BLaER1 (cell line): Measurements from ENCODE around the gene WDR19.
A peak's percentile ranks its signal among the peaks of the same experiment; 100 is the strongest.
"Not testable (repeated sequence)": the region's sequence is repeated elsewhere in the genome, so short reads cannot be mapped to it uniquely, and the experiment has no call there.

Experiments
- H3K27ac ChIP-seq: shearing (Covaris generic); formaldehyde crosslinking; 2 replicates; pipeline ENCODE4 v1.8.1; 2022
- H3K27me3 ChIP-seq: shearing (Covaris generic); formaldehyde crosslinking; 2 replicates; pipeline ENCODE4 v1.8.1; 2022
- H3K36me3 ChIP-seq: shearing (Covaris generic); formaldehyde crosslinking; 2 replicates; pipeline ENCODE4 v1.8.1; 2022
- H3K4me1 ChIP-seq: shearing (Covaris generic); formaldehyde crosslinking; 2 replicates; pipeline ENCODE4 v1.8.1; 2022
- H3K4me2 ChIP-seq: shearing (Covaris generic); formaldehyde crosslinking; 2 replicates; pipeline ENCODE4 v1.8.1; 2022
- H3K4me3 ChIP-seq: shearing (Covaris generic); formaldehyde crosslinking; 2 replicates; pipeline ENCODE4 v1.8.1; 2022
- H3K9ac ChIP-seq: shearing (Covaris generic); formaldehyde crosslinking; 2 replicates; pipeline ENCODE4 v1.8.1; 2022
- H3K9me3 ChIP-seq: shearing (Covaris generic); formaldehyde crosslinking; 2 replicates; pipeline ENCODE4 v1.8.1; 2022
- H4K20me1 ChIP-seq: shearing (Covaris generic); formaldehyde crosslinking; 2 replicates; pipeline ENCODE4 v1.8.1; 2022
- Cebpa-rat ChIP-seq: shearing (Covaris generic); IDR thresholded peaks from 2 replicates; pipeline ENCODE4 v1.8.1; 2022

The WDR19 gene

DNA sequence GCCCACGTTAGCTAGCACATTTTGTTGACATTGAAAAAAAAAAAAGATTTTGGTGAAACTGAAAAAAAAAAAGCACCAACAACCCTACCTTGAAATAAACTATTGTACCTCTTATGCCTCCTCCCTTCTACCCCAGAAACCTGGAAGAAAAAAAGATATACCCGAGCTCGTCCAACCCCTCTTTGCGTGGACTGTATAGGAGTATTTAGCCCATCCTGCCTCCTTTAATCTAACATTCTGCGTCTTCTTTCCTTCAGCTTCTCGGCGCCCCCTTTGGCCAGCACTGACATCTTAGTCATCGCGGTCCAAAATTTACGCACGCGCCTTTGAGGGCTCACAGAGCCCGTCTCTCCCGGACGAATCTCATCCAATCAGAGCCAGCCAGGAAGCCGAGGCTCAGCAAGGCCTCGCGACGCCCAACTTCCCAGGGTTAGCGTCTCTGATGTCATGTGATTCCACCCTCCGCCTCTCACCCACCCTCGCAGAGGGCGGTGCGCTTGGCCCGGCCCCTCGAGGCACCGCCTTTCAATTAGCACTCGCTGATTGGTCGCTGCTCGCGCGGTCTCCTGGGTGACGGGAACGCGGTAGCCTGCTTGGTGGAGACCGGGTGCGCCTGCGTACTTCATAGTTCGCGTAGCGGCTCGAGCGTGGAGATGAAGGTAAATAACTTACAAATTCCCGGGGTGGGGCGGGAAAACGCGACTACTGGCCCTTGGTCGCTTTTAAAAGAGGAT lies at the start of gene WDR19:
WDR19 (plus strand) TSS at position 625 of the 734 bp plus-strand sequence; CDS start at position 654, 29 bp downstream.
- H3K27me3 ChIP-seq, result peaks cover 15% of the 10 kb centered on the region; the same call in 1 of the 2 replicates
- no peak for TF ChIP-seq Cebpa-rat
- 0 out of 2 replicates have a peak, but pooled peaks cover 4% of the 10 kb centered on the region for H3K36me3 ChIP-seq
- peak within 1 kb of the TSS; percentile 79 for H3K9ac ChIP-seq
- H3K4me3 ChIP-seq, result peak within 1 kb of the TSS; percentile 89
- peak within 1 kb of the TSS; percentile 88 for H3K4me2 ChIP-seq
- H3K9me3 ChIP-seq, result no peaks in the 10 kb centered on the region
- no peaks in the 10 kb centered on the region for H4K20me1 ChIP-seq
- no peak within 1 kb of the TSS for H3K27ac ChIP-seq
- peaks cover 17% of the 10 kb centered on the region for H3K4me1 ChIP-seq

DNA sequence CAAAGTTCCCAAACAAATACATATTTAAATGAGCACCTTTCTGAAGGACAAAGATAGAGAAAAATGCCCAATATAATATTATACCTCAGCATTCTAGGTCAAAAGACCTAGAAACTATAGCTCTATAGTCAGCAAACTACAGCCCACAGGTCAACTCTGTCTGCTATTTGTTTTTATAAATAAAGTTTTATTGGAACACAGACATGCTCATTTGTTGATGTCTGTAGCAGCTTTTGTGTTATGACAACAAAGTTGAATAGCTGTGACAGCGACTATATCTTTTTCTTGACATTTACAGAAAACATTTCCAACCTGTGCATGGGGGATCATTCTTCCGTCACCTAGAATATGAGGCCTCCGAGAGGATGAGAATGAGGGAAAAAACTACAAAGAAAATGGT lies 48.7 kb upstream of the WDR19 start:
- Histone ChIP-seq H3K27ac (no peak overlapping the region), H3K36me3 (no peaks in the 10 kb centered on the region), H3K4me3 (no peak overlapping the region), H4K20me1 (no peaks in the 10 kb centered on the region), H3K9me3 (0 out of 2 replicates have a peak, but pooled peaks cover 3% of the 10 kb centered on the region), H3K27me3 (no peaks in the 10 kb centered on the region), H3K9ac (no peak overlapping the region), H3K4me2 (no peak overlapping the region), H3K4me1 (peaks cover 7% of the 10 kb centered on the region)
- no peak for TF ChIP-seq Cebpa-rat

DNA sequence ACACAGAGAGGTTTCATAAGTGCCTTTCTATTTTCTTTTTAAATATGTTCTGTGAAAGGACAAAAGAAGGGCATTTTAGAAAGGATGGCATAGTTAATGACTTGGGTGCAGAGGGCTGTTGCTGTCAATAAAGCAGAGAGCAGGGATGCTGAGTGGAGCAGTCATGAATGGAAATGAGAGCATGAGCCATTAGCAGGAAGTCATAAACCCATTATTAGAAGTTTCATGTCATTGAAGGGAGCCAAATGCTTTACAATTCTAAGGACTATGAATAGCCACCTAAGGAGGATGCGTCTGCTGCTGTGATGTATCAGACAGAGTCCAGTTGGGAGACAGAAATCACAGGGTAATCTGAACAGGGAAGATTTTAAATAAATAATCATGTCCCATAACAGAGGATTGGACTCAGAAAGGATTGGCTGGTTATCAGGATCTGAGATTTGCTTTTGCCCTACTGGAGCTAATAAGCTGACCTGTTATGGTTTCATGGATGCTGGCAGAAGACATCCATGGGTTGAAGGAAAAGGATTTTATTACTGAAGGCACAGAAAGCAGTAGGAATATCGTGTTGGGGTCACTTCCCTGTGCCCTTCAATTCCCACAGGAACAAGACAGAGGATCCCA lies 47.5 kb upstream of the WDR19 start:
- H3K27me3 ChIP-seq, result no peaks in the 10 kb centered on the region
- H3K4me2 ChIP-seq, result peak overlapping the region; percentile 53
- 0 out of 2 replicates have a peak, but pooled peaks cover 3% of the 10 kb centered on the region for H3K9me3 ChIP-seq
- H4K20me1 ChIP-seq, result no peaks in the 10 kb centered on the region
- H3K4me3 ChIP-seq, result no peak overlapping the region
- H3K36me3 ChIP-seq, result no peaks in the 10 kb centered on the region
- no peak for TF ChIP-seq Cebpa-rat
- H3K4me1 ChIP-seq, result peaks cover 7% of the 10 kb centered on the region
- no peak overlapping the region for H3K27ac ChIP-seq
- no peak overlapping the region; the same call in 1 of the 2 replicates for H3K9ac ChIP-seq

- H4K20me1 ChIP-seq, H3K9me3 ChIP-seq, H3K36me3 ChIP-seq, H3K4me2 ChIP-seq, H3K27ac ChIP-seq, H3K4me1 ChIP-seq, H3K27me3 ChIP-seq, H3K9ac ChIP-seq, H3K4me3 ChIP-seq: not testable (repeated sequence)
Measured at GRCh38 chr4:39138227-39138626, 44.1 kb upstream of the WDR19 start.

DNA sequence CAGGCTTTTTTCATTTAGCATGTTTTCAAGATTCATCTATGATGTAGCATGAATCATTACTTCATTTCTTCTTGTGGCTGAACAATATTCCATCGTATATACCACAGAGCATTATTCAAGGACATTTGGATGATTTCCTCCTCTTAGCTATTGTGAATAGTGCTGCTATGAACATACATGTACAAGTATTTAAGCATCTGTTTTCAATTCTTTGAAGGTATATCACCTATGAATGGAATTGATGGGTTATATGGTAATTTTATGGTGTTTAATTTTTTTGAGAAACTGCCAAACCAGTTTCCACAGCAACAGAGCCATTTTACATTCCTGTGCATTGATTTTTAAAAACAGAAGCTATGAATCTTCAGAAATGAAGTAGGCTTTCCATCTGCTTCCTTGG lies 36.1 kb upstream of the WDR19 start:
- Histone ChIP-seq H3K27me3 (no peaks in the 10 kb centered on the region), H3K27ac (no peak overlapping the region), H3K9me3 (no peaks in the 10 kb centered on the region), H3K4me1 (peaks cover 5% of the 10 kb centered on the region; the same call in 1 of the 2 replicates), H4K20me1 (no peaks in the 10 kb centered on the region), H3K4me2 (no peak overlapping the region), H3K36me3 (no peaks in the 10 kb centered on the region), H3K4me3 (no peak overlapping the region), H3K9ac (no peak overlapping the region)
- TF ChIP-seq Cebpa-rat, result no peak

DNA sequence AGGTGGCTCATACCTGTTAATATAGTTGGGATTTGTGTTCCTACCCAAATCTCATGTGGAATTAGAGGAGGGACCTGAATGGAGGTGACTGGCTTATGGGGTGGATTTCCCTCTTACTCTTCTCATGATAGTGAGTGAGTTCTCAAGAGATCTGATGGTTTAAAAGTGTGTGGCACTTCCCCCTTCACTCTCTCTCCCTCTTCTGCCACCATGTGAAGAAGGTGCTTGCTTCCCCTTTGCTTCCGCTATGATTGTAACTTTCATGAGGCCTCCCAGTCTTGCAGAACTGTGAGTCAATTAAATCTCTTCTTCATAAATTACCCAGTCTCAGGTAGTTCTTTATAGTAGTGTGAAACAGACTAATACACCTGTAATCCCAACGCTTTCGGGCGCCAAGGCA lies 28.3 kb upstream of the WDR19 start:
- Histone ChIP-seq H4K20me1 (no peaks in the 10 kb centered on the region), H3K4me2 (no peak overlapping the region), H3K4me3 (no peak overlapping the region), H3K27me3 (no peaks in the 10 kb centered on the region), H3K27ac (no peak overlapping the region), H3K4me1 (peaks cover 10% of the 10 kb centered on the region; the same call in 1 of the 2 replicates), H3K9ac (no peak overlapping the region), H3K9me3 (no peaks in the 10 kb centered on the region), H3K36me3 (no peaks in the 10 kb centered on the region)
- TF ChIP-seq Cebpa-rat, result no peak

- no peaks in the 10 kb centered on the region for H3K36me3 ChIP-seq
- no peak overlapping the region for H3K4me2 ChIP-seq
- H3K27me3 ChIP-seq, result no peaks in the 10 kb centered on the region
- no peaks in the 10 kb centered on the region for H4K20me1 ChIP-seq
- no peak for TF ChIP-seq Cebpa-rat
- no peaks in the 10 kb centered on the region for H3K9me3 ChIP-seq
- H3K4me3 ChIP-seq, result no peak overlapping the region
- H3K9ac ChIP-seq, result no peak overlapping the region
- no peak overlapping the region for H3K27ac ChIP-seq
- H3K4me1 ChIP-seq, result 0 out of 2 replicates have a peak, but pooled peaks cover 4% of the 10 kb centered on the region
Measured at GRCh38 chr4:39157520-39157919, 24.8 kb upstream of the WDR19 start.

- no peaks in the 10 kb centered on the region for H4K20me1 ChIP-seq
- TF ChIP-seq Cebpa-rat, result no peak
- no peaks in the 10 kb centered on the region for H3K27me3 ChIP-seq
- H3K9ac ChIP-seq, result peak overlapping the region; percentile 46; the same call in 1 of the 2 replicates
- no peaks in the 10 kb centered on the region for H3K36me3 ChIP-seq
- H3K9me3 ChIP-seq, result peaks cover 26% of the 10 kb centered on the region
- H3K4me3 ChIP-seq, result no peak overlapping the region
- H3K4me2 ChIP-seq, result peak overlapping the region; percentile 66
- peak overlapping the region; percentile 66 for H3K27ac ChIP-seq
- H3K4me1 ChIP-seq, result peaks cover 50% of the 10 kb centered on the region
Measured at GRCh38 chr4:39166177-39166576, 16.2 kb upstream of the WDR19 start.

DNA sequence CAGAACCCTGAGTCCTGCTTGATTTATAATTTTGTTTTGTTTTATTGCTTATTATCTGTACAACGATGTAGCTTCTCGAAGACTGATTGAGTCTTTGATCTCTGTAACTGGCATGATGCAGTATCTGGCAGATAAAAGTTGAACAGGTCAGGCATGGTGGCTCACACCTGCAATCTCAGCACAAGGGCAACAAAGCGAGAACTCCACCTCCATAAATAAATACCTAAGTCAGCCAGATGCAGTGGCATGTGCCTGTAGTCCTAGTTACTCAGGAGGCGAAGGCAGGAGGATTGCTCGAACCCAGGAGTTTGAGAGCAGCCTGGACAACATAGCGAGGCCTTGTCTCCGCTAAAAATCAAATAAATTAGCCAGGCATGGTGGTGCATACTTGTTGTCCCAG lies 15.7 kb upstream of the WDR19 start:
- H3K27me3 ChIP-seq, result no peaks in the 10 kb centered on the region

GRCh38 chr4:39169426-39169825 lies 12.9 kb upstream of the WDR19 start:
- H3K4me1 ChIP-seq, result peaks cover 45% of the 10 kb centered on the region

More for the DNA sequence above, 15.7 kb upstream of the WDR19 start:
- H3K9ac ChIP-seq, result peak overlapping the region; percentile 57; the same call in 1 of the 2 replicates
- no peak overlapping the region for H3K4me3 ChIP-seq
- H4K20me1 ChIP-seq, result no peaks in the 10 kb centered on the region
- H3K36me3 ChIP-seq, result no peaks in the 10 kb centered on the region
- H3K27ac ChIP-seq, result peak overlapping the region; percentile 66
- peak overlapping the region; percentile 66 for H3K4me2 ChIP-seq
- H3K9me3 ChIP-seq, result peaks cover 26% of the 10 kb centered on the region
- H3K4me1 ChIP-seq, result peaks cover 50% of the 10 kb centered on the region
- TF ChIP-seq Cebpa-rat, result no peak

More at GRCh38 chr4:39169426-39169825, 12.9 kb upstream of the WDR19 start:
- Histone ChIP-seq H3K4me3 (no peak overlapping the region), H4K20me1 (no peaks in the 10 kb centered on the region), H3K4me2 (no peak overlapping the region), H3K9me3 (peaks cover 29% of the 10 kb centered on the region), H3K27ac (no peak overlapping the region), H3K36me3 (no peaks in the 10 kb centered on the region), H3K9ac (no peak overlapping the region), H3K27me3 (no peaks in the 10 kb centered on the region)
- no peak for TF ChIP-seq Cebpa-rat
